Measurements from ENCODE around the gene GPR162. TPM values are rescaled to one million over a fixed set of nuclear protein-coding genes. Genes with fewer than 3 reads are reported as not detected.

Gene GPR162
- total RNA-seq: 10 to 100 TPM in 1 of 4 donors, 1 to 10 TPM in 3; 6.8 to 10.9 (median 8.3) TPM
- 6.8 TPM for polyA plus RNA-seq
- long read RNA-seq, donor 1, partial matches to known transcripts: 1 of 5 reads
- long read RNA-seq, donor 1, other reads (novel, unspliced or antisense): 0 of 5 reads
- long read RNA-seq, donor 2, partial matches to known transcripts: 1 of 3 reads
- long read RNA-seq, donor 2, other reads (novel, unspliced or antisense): 1 of 3 reads
- long read RNA-seq, donor 3, partial matches to known transcripts: 2 of 9 reads
- long read RNA-seq, donor 3, other reads (novel, unspliced or antisense): 6 of 9 reads
- long read RNA-seq, donor 4, partial matches to known transcripts: 2 of 7 reads
- long read RNA-seq, donor 4, other reads (novel, unspliced or antisense): 1 of 7 reads

- 2% methylated on average over 27 of the region's 28 CpGs for WGBS
- ATAC-seq: peak; percentile 58 to 59
- DNase-seq: peak; percentile 66 to 87 (median 86)
Measured at GRCh38 chr12:6821591-6822425, at the start of gene GPR162. TSS of gene GPR162 (plus strand) at chr12:6821821. CDS start at chr12:6823899, 2,078 bp downstream.

GRCh38 chr12:6772331-6772695 lies 49.3 kb upstream of the GPR162 start, which contains the start of gene LAG3:
TSS of gene LAG3 (plus strand) at chr12:6772520. CDS start at chr12:6772853, 333 bp downstream.
- Histone ChIP-seq H3K4me3 (ENCODE audit: low read length) (no peak within 1 kb of the TSS), H3K9me3 (ENCODE audit: control insufficient read depth, low read length) (no peaks in the 10 kb centered on the region), H3K27me3 (ENCODE audit: control insufficient read depth, insufficient read depth) (no peaks in the 10 kb centered on the region), H3K27ac (ENCODE audit: low read length) (no peak within 1 kb of the TSS), H3K4me1 (ENCODE audit: control insufficient read depth, insufficient read depth, low read length) (peaks cover 5% of the 10 kb centered on the region)
- WGBS: 57% methylated on average over 15 of the region's 15 CpGs
- intact Hi-C loops (cut with DNase I): no loop called here
- ATAC-seq (peak in 1 of 2 donors; percentile 13), DNase-seq (peak in 2 of 3 donors; percentile 69 to 72)

More at GRCh38 chr12:6821591-6822425, at the start of gene GPR162:
- Histone ChIP-seq H3K27ac (ENCODE audit: low read length) (no peak within 1 kb of the TSS), H3K9me3 (ENCODE audit: control insufficient read depth, low read length) (no peaks in the 10 kb centered on the region), H3K27me3 (ENCODE audit: control insufficient read depth, insufficient read depth) (no peaks in the 10 kb centered on the region), H3K4me3 (ENCODE audit: low read length) (peak within 1 kb of the TSS; percentile 58), H3K4me1 (ENCODE audit: control insufficient read depth, insufficient read depth, low read length) (no peaks in the 10 kb centered on the region)
- intact Hi-C loops (cut with DNase I): loop anchor here in 3 of 4 donors (10.0 kb wide), 2 partner anchors 67 to 207 kb away; partner anchors contain the start of gene MLF2 (in 2 of the 3)

- 67% methylated on average over 21 of the region's 21 CpGs for WGBS
- H3K9me3 ChIP-seq (ENCODE audit: control insufficient read depth, low read length): no peaks in the 10 kb centered on the region
- H3K27me3 ChIP-seq (ENCODE audit: control insufficient read depth, insufficient read depth): no peaks in the 10 kb centered on the region
- H3K4me1 ChIP-seq (ENCODE audit: control insufficient read depth, insufficient read depth, low read length): peaks cover 4% of the 10 kb centered on the region
- no peak overlapping the region for H3K27ac ChIP-seq (ENCODE audit: low read length)
- intact Hi-C loops (cut with DNase I): no loop called here
- DNase-seq (peak in 1 of 3 donors; percentile 35), ATAC-seq (no peak)
- peak overlapping the region; percentile 11 for H3K4me3 ChIP-seq (ENCODE audit: low read length)
Measured at GRCh38 chr12:6772726-6773589, 48.7 kb upstream of the GPR162 start.

- Histone ChIP-seq H3K4me3 (ENCODE audit: low read length) (peak overlapping the region; percentile 11), H3K4me1 (ENCODE audit: control insufficient read depth, insufficient read depth, low read length) (peaks cover under 1% of the 10 kb centered on the region), H3K27ac (ENCODE audit: low read length) (no peak overlapping the region), H3K27me3 (ENCODE audit: control insufficient read depth, insufficient read depth) (no peaks in the 10 kb centered on the region), H3K9me3 (ENCODE audit: control insufficient read depth, low read length) (no peaks in the 10 kb centered on the region)
- WGBS: 25% methylated on average over 60 of the region's 60 CpGs
- ATAC-seq: no peak
- DNase-seq: peak in 1 of 3 donors; percentile 53
- intact Hi-C loops (cut with DNase I): no loop called here
Measured at GRCh38 chr12:6773590-6774351, 47.9 kb upstream of the GPR162 start.

GRCh38 chr12:6774499-6775062 lies 47.0 kb upstream of the GPR162 start:
- Histone ChIP-seq H3K9me3 (ENCODE audit: control insufficient read depth, low read length) (no peaks in the 10 kb centered on the region), H3K4me1 (ENCODE audit: control insufficient read depth, insufficient read depth, low read length) (no peaks in the 10 kb centered on the region), H3K4me3 (ENCODE audit: low read length) (no peak overlapping the region), H3K27me3 (ENCODE audit: control insufficient read depth, insufficient read depth) (no peaks in the 10 kb centered on the region), H3K27ac (ENCODE audit: low read length) (no peak overlapping the region)
- intact Hi-C loops (cut with DNase I): no loop called here
- ATAC-seq (no peak), DNase-seq (no peak)
- 83% methylated on average over 15 of the region's 15 CpGs for WGBS

GRCh38 chr12:6775185-6776174 lies 46.1 kb upstream of the GPR162 start:
- no peak overlapping the region for H3K4me3 ChIP-seq (ENCODE audit: low read length)
- intact Hi-C loops (cut with DNase I): no loop called here
- WGBS: 84% methylated on average over 16 of the region's 16 CpGs
- DNase-seq (no peak), ATAC-seq (no peak)
- no peaks in the 10 kb centered on the region for H3K4me1 ChIP-seq (ENCODE audit: control insufficient read depth, insufficient read depth, low read length)
- H3K9me3 ChIP-seq (ENCODE audit: control insufficient read depth, low read length): no peaks in the 10 kb centered on the region
- no peak overlapping the region for H3K27ac ChIP-seq (ENCODE audit: low read length)
- H3K27me3 ChIP-seq (ENCODE audit: control insufficient read depth, insufficient read depth): no peaks in the 10 kb centered on the region

- intact Hi-C loops (cut with DNase I): no loop called here
- Histone ChIP-seq H3K4me3 (ENCODE audit: low read length) (no peak overlapping the region), H3K27ac (ENCODE audit: low read length) (no peak overlapping the region), H3K4me1 (ENCODE audit: control insufficient read depth, insufficient read depth, low read length) (no peaks in the 10 kb centered on the region), H3K9me3 (ENCODE audit: control insufficient read depth, low read length) (no peaks in the 10 kb centered on the region), H3K27me3 (ENCODE audit: control insufficient read depth, insufficient read depth) (no peaks in the 10 kb centered on the region)
- WGBS: 94% methylated on average over 5 of the region's 5 CpGs
- no peak for DNase-seq
- ATAC-seq: no peak
Measured at GRCh38 chr12:6777386-6777785, 44.2 kb upstream of the GPR162 start.

GRCh38 chr12:6778217-6778573 lies 43.4 kb upstream of the GPR162 start:
- Histone ChIP-seq H3K27ac (ENCODE audit: low read length) (peak overlapping the region; percentile 2), H3K4me1 (ENCODE audit: control insufficient read depth, insufficient read depth, low read length) (no peaks in the 10 kb centered on the region), H3K4me3 (ENCODE audit: low read length) (peak overlapping the region; percentile 15), H3K9me3 (ENCODE audit: control insufficient read depth, low read length) (no peaks in the 10 kb centered on the region), H3K27me3 (ENCODE audit: control insufficient read depth, insufficient read depth) (no peaks in the 10 kb centered on the region)
- peak; percentile 47 to 50 for ATAC-seq
- intact Hi-C loops (cut with DNase I): loop anchor here in 1 of 4 donors (2.0 kb wide), 1 partner anchor 23 kb away; no protein-coding TSS in a partner anchor
- WGBS: 19% methylated on average over 14 of the region's 14 CpGs
- peak; percentile 43 to 80 (median 73) for DNase-seq
